ENCODE data around the gene AMMECR1L.
"Not testable (repeated sequence)": the region's sequence is repeated elsewhere in the genome, so short reads cannot be mapped to it uniquely, and the experiment has no call there.

Gene AMMECR1L

GRCh38 chr2:127885780-127886592 lies at the start of gene AMMECR1L:
Gene AMMECR1L, minus strand, starts transcription at chr2:127885956. Its CDS starts 11,722 bp downstream, at chr2:127874234.
- not testable (repeated sequence) for H3K9me3 ChIP-seq (ENCODE audit: severe bottlenecking); H3K27me3 ChIP-seq (ENCODE audit: insufficient read depth, low read depth, severe bottlenecking)
- DNase-seq: peak; percentile 89
- Histone ChIP-seq H3K27ac (peak within 1 kb of the TSS; percentile 68), H3K36me3 (peaks cover 32% of the 10 kb centered on the region), H3K4me3 (ENCODE audit: low read depth, low read length) (peak within 1 kb of the TSS; percentile 63)

DNA sequence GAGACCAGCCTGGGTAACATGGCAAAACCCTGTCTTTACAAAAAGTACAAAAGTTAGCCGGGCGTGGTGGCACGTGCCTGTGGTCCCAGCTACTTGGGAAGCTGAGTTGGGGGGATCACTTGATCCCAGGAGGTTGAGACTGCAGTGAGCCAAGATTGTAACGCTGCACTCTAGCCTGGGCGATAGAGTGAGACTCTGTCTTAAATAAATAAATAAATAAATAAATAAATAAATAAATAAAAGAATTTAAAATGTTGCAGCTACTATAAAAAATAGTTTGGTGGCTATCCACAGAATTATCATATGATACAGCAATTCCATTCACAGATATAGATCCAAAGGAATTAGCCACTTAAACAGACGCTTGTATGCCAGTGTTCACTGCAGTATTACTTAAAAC lies 49.6 kb upstream of the AMMECR1L start:
- Histone ChIP-seq H3K4me3 (ENCODE audit: low read depth, low read length) (no peak overlapping the region), H3K27me3 (ENCODE audit: insufficient read depth, low read depth, severe bottlenecking) (no peaks in the 10 kb centered on the region), H3K36me3 (no peaks in the 10 kb centered on the region), H3K9me3 (ENCODE audit: severe bottlenecking) (no peaks in the 10 kb centered on the region), H3K27ac (no peak overlapping the region)
- no peak for DNase-seq
- TF ChIP-seq, protein P1, sequence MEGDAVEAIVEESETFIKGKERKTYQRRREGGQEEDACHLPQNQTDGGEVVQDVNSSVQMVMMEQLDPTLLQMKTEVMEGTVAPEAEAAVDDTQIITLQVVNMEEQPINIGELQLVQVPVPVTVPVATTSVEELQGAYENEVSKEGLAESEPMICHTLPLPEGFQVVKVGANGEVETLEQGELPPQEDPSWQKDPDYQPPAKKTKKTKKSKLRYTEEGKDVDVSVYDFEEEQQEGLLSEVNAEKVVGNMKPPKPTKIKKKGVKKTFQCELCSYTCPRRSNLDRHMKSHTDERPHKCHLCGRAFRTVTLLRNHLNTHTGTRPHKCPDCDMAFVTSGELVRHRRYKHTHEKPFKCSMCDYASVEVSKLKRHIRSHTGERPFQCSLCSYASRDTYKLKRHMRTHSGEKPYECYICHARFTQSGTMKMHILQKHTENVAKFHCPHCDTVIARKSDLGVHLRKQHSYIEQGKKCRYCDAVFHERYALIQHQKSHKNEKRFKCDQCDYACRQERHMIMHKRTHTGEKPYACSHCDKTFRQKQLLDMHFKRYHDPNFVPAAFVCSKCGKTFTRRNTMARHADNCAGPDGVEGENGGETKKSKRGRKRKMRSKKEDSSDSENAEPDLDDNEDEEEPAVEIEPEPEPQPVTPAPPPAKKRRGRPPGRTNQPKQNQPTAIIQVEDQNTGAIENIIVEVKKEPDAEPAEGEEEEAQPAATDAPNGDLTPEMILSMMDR (IDR thresholded peaks at IDR 0.05; ENCODE audit: low read depth, low read length): no peak

GRCh38 chr2:127932199-127932876 lies 46.6 kb upstream of the AMMECR1L start:
- H3K4me3 ChIP-seq (ENCODE audit: low read depth, low read length): no peak overlapping the region
- no peak overlapping the region for H3K27ac ChIP-seq
- H3K9me3 ChIP-seq (ENCODE audit: severe bottlenecking): no peaks in the 10 kb centered on the region
- TF ChIP-seq, protein P1 (IDR thresholded peaks at IDR 0.05; ENCODE audit: low read depth, low read length): no peak
- H3K36me3 ChIP-seq: no peaks in the 10 kb centered on the region
- no peak for DNase-seq
- no peaks in the 10 kb centered on the region for H3K27me3 ChIP-seq (ENCODE audit: insufficient read depth, low read depth, severe bottlenecking)

DNA sequence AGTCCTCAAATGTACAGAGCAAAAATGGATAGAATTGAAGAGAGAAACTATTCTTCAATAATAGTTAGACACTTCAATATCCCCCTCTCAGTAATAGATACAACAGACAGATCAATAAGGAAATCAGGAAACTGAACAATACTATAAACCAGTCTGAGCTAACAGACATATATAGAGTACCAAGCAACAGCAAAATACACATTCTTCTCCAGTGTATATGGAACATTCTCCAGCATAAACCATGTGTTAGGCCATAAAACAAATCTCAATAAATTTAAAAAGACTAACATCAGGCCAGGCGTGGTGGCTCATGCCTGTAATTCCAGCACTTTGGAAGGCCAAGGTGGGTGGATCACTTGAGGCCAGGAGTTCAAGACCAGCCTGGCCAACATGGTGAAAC lies 43.7 kb upstream of the AMMECR1L start:
- no peak for DNase-seq
- H3K9me3 ChIP-seq (ENCODE audit: severe bottlenecking): no peaks in the 10 kb centered on the region
- H3K27ac ChIP-seq: no peak overlapping the region
- H3K36me3 ChIP-seq: no peaks in the 10 kb centered on the region
- TF ChIP-seq, protein P1 (IDR thresholded peaks at IDR 0.05; ENCODE audit: low read depth, low read length): no peak
- no peaks in the 10 kb centered on the region for H3K27me3 ChIP-seq (ENCODE audit: insufficient read depth, low read depth, severe bottlenecking)
- no peak overlapping the region for H3K4me3 ChIP-seq (ENCODE audit: low read depth, low read length)

- H3K27me3 ChIP-seq (ENCODE audit: insufficient read depth, low read depth, severe bottlenecking): no peaks in the 10 kb centered on the region
- H3K4me3 ChIP-seq (ENCODE audit: low read depth, low read length): no peak overlapping the region
- H3K9me3 ChIP-seq (ENCODE audit: severe bottlenecking): no peaks in the 10 kb centered on the region
- H3K27ac ChIP-seq: no peak overlapping the region
- TF ChIP-seq, protein P1 (IDR thresholded peaks at IDR 0.05; ENCODE audit: low read depth, low read length): no peak
- no peak for DNase-seq
- no peaks in the 10 kb centered on the region for H3K36me3 ChIP-seq
These were observed 41.6 kb upstream of the AMMECR1L start for GRCh38 chr2:127927384-127927783.

DNA sequence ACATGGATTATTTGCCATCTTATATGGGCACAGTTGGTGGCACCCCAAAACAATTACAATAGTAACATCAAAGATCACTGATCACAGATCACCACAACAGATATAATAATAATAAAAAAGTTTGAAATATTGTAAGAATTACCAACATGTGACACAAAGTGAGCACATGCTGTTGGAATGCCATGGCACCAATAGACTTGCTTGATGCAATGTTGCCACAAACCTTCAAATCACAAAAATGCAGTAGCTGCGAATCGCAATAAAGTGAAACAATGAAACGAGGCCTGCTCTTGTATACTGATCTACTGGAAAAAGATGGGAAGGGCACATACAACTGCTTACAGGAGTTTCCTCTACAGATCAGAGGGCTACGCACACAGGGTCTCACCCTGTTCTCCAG lies 32.2 kb upstream of the AMMECR1L start:
- no peaks in the 10 kb centered on the region for H3K27me3 ChIP-seq (ENCODE audit: insufficient read depth, low read depth, severe bottlenecking)
- H3K36me3 ChIP-seq: no peaks in the 10 kb centered on the region
- no peak for DNase-seq
- no peak overlapping the region for H3K27ac ChIP-seq
- H3K9me3 ChIP-seq (ENCODE audit: severe bottlenecking): no peaks in the 10 kb centered on the region
- H3K4me3 ChIP-seq (ENCODE audit: low read depth, low read length): no peak overlapping the region
- TF ChIP-seq, protein P1 (IDR thresholded peaks at IDR 0.05; ENCODE audit: low read depth, low read length): no peak

Measured in WERI-Rb-1 (cell line).